Osteocyte (in vitro differentiated cells): ENCODE measurements around the gene LRRC66. TPM values are rescaled to one million over a fixed set of nuclear protein-coding genes. Genes with fewer than 3 reads are reported as not detected.

Experiments
- DNase-seq: peaks from one replicate; pipeline ENCODE4 v3.0.0; 2021; ENCODE audit warnings: mixed read lengths; ENCODE audit not compliant: unreplicated experiment; ENCODE audit errors: extremely low spot score
- H3K27ac Mint-ChIP-seq: one replicate; pipeline ENCODE4 v1.8.0; 2021; ENCODE audit warnings: mild to moderate bottlenecking, mixed read lengths; ENCODE audit not compliant: unreplicated experiment
- H3K27me3 Mint-ChIP-seq: one replicate; pipeline ENCODE4 v1.8.0; 2021; ENCODE audit warnings: mixed read lengths; ENCODE audit not compliant: unreplicated experiment
- H3K36me3 Mint-ChIP-seq: one replicate; pipeline ENCODE4 v1.8.0; 2021; ENCODE audit warnings: mixed read lengths; ENCODE audit not compliant: unreplicated experiment
- H3K4me1 Mint-ChIP-seq: one replicate; pipeline ENCODE4 v1.8.0; 2021; ENCODE audit warnings: mixed read lengths; ENCODE audit not compliant: unreplicated experiment
- H3K4me3 Mint-ChIP-seq: one replicate; pipeline ENCODE4 v1.8.0; 2021; ENCODE audit warnings: mild to moderate bottlenecking, moderate library complexity, mixed read lengths; ENCODE audit not compliant: unreplicated experiment
- H3K9me3 Mint-ChIP-seq: one replicate; pipeline ENCODE4 v1.8.0; 2021; ENCODE audit warnings: mixed read lengths; ENCODE audit not compliant: unreplicated experiment
- CTCF ChIP-seq: fragments of 200-600 bp; sonication (generic); IDR thresholded peaks from 2 replicates; pipeline ENCODE4 v1.5.0; 2021; ENCODE audit warnings: antibody characterized with exemption, mild to moderate bottlenecking, moderate library complexity
- total RNA-seq: library from RNA; stranded (reverse); gene quantifications from 2 replicates; pipeline ENCODE4 v1.2.1, GENCODE V29; 2021

Gene LRRC66
- total RNA-seq, 1 donor from 2014 or later, result 0.67 TPM

DNA sequence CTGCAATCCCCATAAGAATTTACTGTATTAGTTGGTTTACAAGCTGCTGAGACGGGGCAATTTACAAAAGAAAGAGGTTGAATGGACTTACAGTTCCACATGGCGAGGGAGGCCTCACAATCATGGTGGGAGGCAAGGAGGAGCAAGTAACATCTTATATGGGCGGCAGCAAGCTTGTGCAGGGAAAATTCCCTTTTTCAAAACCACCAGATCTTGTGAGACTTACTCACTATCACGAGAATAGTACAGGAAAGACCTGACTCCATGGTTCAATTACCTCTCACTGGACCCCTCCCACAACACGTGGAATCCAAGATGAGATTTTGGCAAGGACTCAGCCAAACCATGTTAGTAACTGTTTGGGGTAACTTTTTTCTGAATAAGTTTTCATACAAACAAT, 29.1 kb upstream of the LRRC66 start:
- H3K4me3 Mint-ChIP-seq, result no peak overlapping the region
- H3K4me1 Mint-ChIP-seq, result peaks cover 12% of the 10 kb centered on the region
- no peak overlapping the region for H3K27ac Mint-ChIP-seq
- H3K36me3 Mint-ChIP-seq, result peaks cover 2% of the 10 kb centered on the region
- no peak for TF ChIP-seq CTCF
- no peak for DNase-seq
- H3K9me3 Mint-ChIP-seq, result no peaks in the 10 kb centered on the region
- H3K27me3 Mint-ChIP-seq, result peaks cover 39% of the 10 kb centered on the region

- H3K27me3 Mint-ChIP-seq, result peaks cover 58% of the 10 kb centered on the region
- no peaks in the 10 kb centered on the region for H3K9me3 Mint-ChIP-seq
- TF ChIP-seq CTCF, result no peak
- no peak overlapping the region for H3K4me3 Mint-ChIP-seq
- DNase-seq, result no peak
- H3K36me3 Mint-ChIP-seq, result peaks cover 2% of the 10 kb centered on the region
- H3K27ac Mint-ChIP-seq, result no peak overlapping the region
- H3K4me1 Mint-ChIP-seq, result no peaks in the 10 kb centered on the region
Observed at GRCh38 chr4:52045028-52045427, 24.9 kb upstream of the LRRC66 start.

- Mint-ChIP-seq H3K4me1 (peaks cover 29% of the 10 kb centered on the region), H3K27ac (peak within 1 kb of the TSS; percentile 89), H3K27me3 (peaks cover 23% of the 10 kb centered on the region), H3K36me3 (peaks cover 6% of the 10 kb centered on the region), H3K4me3 (peak within 1 kb of the TSS; percentile 92), H3K9me3 (no peaks in the 10 kb centered on the region)
- peak; percentile 92 for DNase-seq
- TF ChIP-seq CTCF, result no peak
Observed at GRCh38 chr4:52038103-52038912, 18.1 kb upstream of the LRRC66 start, which contains the start of gene SGCB. Gene SGCB (minus strand): TSS chr4:52038299. CDS start chr4:52038259, 40 bp downstream.

DNA sequence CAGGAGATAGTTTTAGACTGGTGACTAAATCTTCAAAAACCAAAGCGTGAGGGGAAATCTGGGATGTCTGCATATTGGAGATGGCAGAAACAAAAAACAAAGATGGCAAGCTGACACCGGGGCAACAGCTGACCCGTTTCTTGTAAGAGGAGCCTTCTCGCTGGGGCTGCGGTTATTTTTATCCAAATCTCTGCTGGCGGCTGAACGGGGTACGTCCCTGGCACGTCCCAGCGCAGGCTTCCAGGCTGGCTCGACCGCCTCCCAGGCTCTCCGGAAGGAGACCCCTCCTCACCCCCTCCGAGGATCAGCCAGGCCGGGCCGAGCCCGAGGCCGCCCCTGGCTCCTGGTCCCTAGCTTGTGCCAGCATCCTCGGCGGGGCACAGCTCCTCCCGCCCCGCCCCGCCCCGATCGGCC, 17.5 kb upstream of the LRRC66 start:
- Mint-ChIP-seq H3K36me3 (peaks cover 6% of the 10 kb centered on the region), H3K4me1 (peaks cover 31% of the 10 kb centered on the region), H3K27me3 (peaks cover 17% of the 10 kb centered on the region), H3K4me3 (peak overlapping the region; percentile 92), H3K9me3 (no peaks in the 10 kb centered on the region), H3K27ac (peak overlapping the region; percentile 86)
- DNase-seq, result no peak
- no peak for TF ChIP-seq CTCF

DNA sequence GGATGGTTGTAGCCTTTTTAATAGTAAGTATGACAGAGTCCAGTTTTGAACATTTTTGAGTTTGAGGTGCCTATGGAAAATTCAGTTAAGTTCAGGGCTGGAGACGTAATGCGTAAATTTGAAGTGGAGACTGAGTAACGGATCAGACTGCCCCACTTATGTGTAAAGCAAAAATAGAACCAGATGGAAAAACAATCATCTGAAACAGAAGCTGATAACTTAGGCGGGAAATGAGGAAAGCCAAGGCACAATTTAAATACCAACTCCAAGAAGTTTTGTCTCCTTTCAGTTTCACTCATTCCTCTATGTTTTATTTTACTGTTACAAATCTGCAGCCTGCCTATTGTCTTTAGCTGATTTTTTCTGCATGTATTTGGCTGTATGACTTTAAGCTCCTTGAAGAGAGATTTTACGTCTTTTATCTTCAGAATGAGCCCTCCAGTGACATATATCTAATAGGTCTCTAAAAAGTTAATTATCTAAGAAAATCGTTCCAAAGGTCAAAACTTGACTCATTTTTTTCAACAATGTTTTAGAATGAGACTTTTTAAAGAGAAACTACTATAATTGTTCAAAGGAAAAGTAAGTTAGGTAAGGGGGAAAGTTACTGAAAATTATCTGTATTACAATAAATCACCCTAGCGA, 16.8 kb upstream of the LRRC66 start:
- H3K36me3 Mint-ChIP-seq, result peaks cover 9% of the 10 kb centered on the region
- no peak for DNase-seq
- peak overlapping the region; percentile 92 for H3K4me3 Mint-ChIP-seq
- peaks cover 31% of the 10 kb centered on the region for H3K4me1 Mint-ChIP-seq
- TF ChIP-seq CTCF, result no peak
- no peaks in the 10 kb centered on the region for H3K9me3 Mint-ChIP-seq
- H3K27me3 Mint-ChIP-seq, result peaks cover 12% of the 10 kb centered on the region
- peak overlapping the region; percentile 86 for H3K27ac Mint-ChIP-seq
